ENCODE data around the gene FNIP2. TPM values are rescaled to one million over a fixed set of nuclear protein-coding genes. Genes with fewer than 3 reads are reported as not detected.

FNIP2 gene
- polyA plus RNA-seq, 1 of the 3 experiments (the other 2 are of a cell fraction), result 0.97 TPM

GRCh38 chr4:158778712-158779111, 9.9 kb downstream of the FNIP2 start:
- H2AFZ ChIP-seq (ENCODE audit: low read depth), result no peak overlapping the region
- H3K36me3 ChIP-seq (replicated peaks in 1 of 2; ENCODE audit: control insufficient read depth in 1 of 2, insufficient read depth in 2 of 2, low read length in 1 of 2), result no peaks in the 10 kb centered on the region
- POLR2A ChIA-PET, result no interaction called here
- H3K4me1 ChIP-seq (ENCODE audit: control insufficient read depth in 1 of 2, insufficient read depth in 2 of 2, low read depth in 1 of 2, low read length in 1 of 2), result peaks cover 11 to 20% of the 10 kb centered on the region in 2 experiments; a peak in 3 of 4 replicates
- no peaks in the 10 kb centered on the region for H3K9me3 ChIP-seq
- peaks cover 22% of the 10 kb centered on the region for H3F3A ChIP-seq (replicated peaks; ENCODE audit: insufficient read depth)
- no peaks in the 10 kb centered on the region for H3K27me3 ChIP-seq (ENCODE audit: insufficient read depth)
- no peaks in the 10 kb centered on the region for H4K20me1 ChIP-seq (ENCODE audit: insufficient read depth)
- TF ChIP-seq TAF1 (IDR thresholded peaks at IDR 0.05; ENCODE audit: borderline replicate concordance, low read depth, low read length) (no peak), ELF1 (IDR thresholded peaks at IDR 0.05) (no peak), FOXJ3 (CRISPR knock-in tag; IDR thresholded peaks at IDR 0.05) (no peak), FOSL2 (IDR thresholded peaks at IDR 0.05; ENCODE audit: borderline replicate concordance, low read depth) (no peak), TCF12 (IDR thresholded peaks at IDR 0.05) (no peak), YY1 (IDR thresholded peaks at IDR 0.05; ENCODE audit: low read depth) (no peak), GABPA (IDR thresholded peaks at IDR 0.05; ENCODE audit: low read depth) (no peak), EZH2phosphoT487 (IDR thresholded peaks at IDR 0.05; ENCODE audit: borderline replicate concordance, low read depth) (no peak), TEAD4 (IDR thresholded peaks at IDR 0.05; ENCODE audit: borderline replicate concordance, insufficient read depth) (no peak), MEF2A (IDR thresholded peaks at IDR 0.05; ENCODE audit: borderline replicate concordance, low read depth) (no peak), GATA2 (CRISPR knock-in tag; IDR thresholded peaks at IDR 0.05) (no peak), MXI1 (IDR thresholded peaks at IDR 0.05; ENCODE audit: low read depth, low read length) (no peak), JUND (IDR thresholded peaks at IDR 0.05) (no peak), RAD21 (IDR thresholded peaks at IDR 0.05; ENCODE audit: low read length) (no peak), NFIC (IDR thresholded peaks at IDR 0.05; ENCODE audit: borderline replicate concordance) (no peak)
- peaks cover 82% of the 10 kb centered on the region for H3K79me2 ChIP-seq (ENCODE audit: insufficient read depth)
- DNase-seq, result no peak
- CTCF ChIA-PET, result interaction anchor here (1.0 to 1.2 kb wide), 2 partner anchors 10 to 43 kb away, joined by 3 read pairs; no protein-coding TSS in a partner anchor
- no peak overlapping the region for H3K4me2 ChIP-seq
- H3K4me3 ChIP-seq (ENCODE audit: low read depth in 2 of 2, low read length in 1 of 2), result no peak overlapping the region
- no peaks in the 10 kb centered on the region for H3K9me2 ChIP-seq
- no peak overlapping the region for H3K9ac ChIP-seq
- H3K27ac ChIP-seq (ENCODE audit: low read depth in 2 of 2, low read length in 1 of 2), result no peak overlapping the region
- 96% methylated on average over 4 of the region's 4 CpGs for WGBS (ENCODE audit: low lambda C conversion rate)

- peaks cover 15% of the 10 kb centered on the region for H3F3A ChIP-seq (replicated peaks; ENCODE audit: insufficient read depth)
- no peaks in the 10 kb centered on the region for H3K9me2 ChIP-seq
- ChIA-PET CTCF (interaction anchor here (0.6 to 1.6 kb wide), 5 partner anchors 13 to 74 kb away, joined by 3 to 4 read pairs (median 3); partner anchors contain the start of gene FNIP2), POLR2A (interaction anchor here (0.6 kb wide), 1 partner anchor 35 kb away, joined by 3 read pairs; no protein-coding TSS in a partner anchor)
- DNase-seq, result no peak
- H3K9ac ChIP-seq, result peak overlapping the region; percentile 15; the same call in 1 of the 2 replicates
- H3K4me3 ChIP-seq (ENCODE audit: low read depth in 2 of 2, low read length in 1 of 2), result no peak overlapping the region
- no peaks in the 10 kb centered on the region for H3K36me3 ChIP-seq (replicated peaks in 1 of 2; ENCODE audit: control insufficient read depth in 1 of 2, insufficient read depth in 2 of 2, low read length in 1 of 2)
- H3K27ac ChIP-seq (ENCODE audit: low read depth in 2 of 2, low read length in 1 of 2), result peak overlapping the region in 1 of 2 experiments; percentile 48; a peak in 2 of 4 replicates
- H2AFZ ChIP-seq (ENCODE audit: low read depth), result no peak overlapping the region
- no peaks in the 10 kb centered on the region for H4K20me1 ChIP-seq (ENCODE audit: insufficient read depth)
- TF ChIP-seq USF2 (IDR thresholded peaks at IDR 0.05; ENCODE audit: borderline replicate concordance, low read depth, low read length), result no peak
- no peak for TF ChIP-seq JUND (IDR thresholded peaks at IDR 0.05)
- H3K79me2 ChIP-seq (ENCODE audit: insufficient read depth), result peaks cover 84% of the 10 kb centered on the region
- H3K4me1 ChIP-seq (ENCODE audit: control insufficient read depth in 1 of 2, insufficient read depth in 2 of 2, low read depth in 1 of 2, low read length in 1 of 2), result peaks cover 17 to 32% of the 10 kb centered on the region in 2 experiments
- H3K9me3 ChIP-seq, result no peaks in the 10 kb centered on the region
- H3K27me3 ChIP-seq (ENCODE audit: insufficient read depth), result no peaks in the 10 kb centered on the region
- no peak overlapping the region for H3K4me2 ChIP-seq
- WGBS (ENCODE audit: low lambda C conversion rate), result 50% methylated on average over 1 of the region's 1 CpG
These were observed 13.1 kb downstream of the FNIP2 start for GRCh38 chr4:158781963-158782362.

Data from SK-N-SH (cell line).